Measurements from ENCODE around the gene IL1R2. TPM values are rescaled to one million over a fixed set of nuclear protein-coding genes. Genes with fewer than 3 reads are reported as not detected.

IL1R2 gene
- total and polyA plus RNA-seq, 9 of the 15 experiments (the other 6 are each of a cell fraction or from before 2014, with no cell fraction given): 0.13 TPM; not detected in 8

- H2AFZ ChIP-seq (ENCODE audit: low read depth, low read length): no peak overlapping the region
- BruUV-seq (replicated peaks): no TSS peak
- H3K4me1 ChIP-seq (replicated peaks in 1 of 2; ENCODE audit: control insufficient read depth in 2 of 2, insufficient read depth in 2 of 2, low read length in 2 of 2): no peaks in the 10 kb centered on the region
- intact Hi-C loops (cut with micrococcal nuclease) (no loop called here), in situ Hi-C loops (cut with MboI) (no loop called here)
- DNase-seq (ENCODE audit: extremely low read depth in 1 of 4, low spot score in 3 of 4) (no peak), FAIRE-seq (no peak), ATAC-seq (no peak)
- TF ChIP-seq, protein P1, sequence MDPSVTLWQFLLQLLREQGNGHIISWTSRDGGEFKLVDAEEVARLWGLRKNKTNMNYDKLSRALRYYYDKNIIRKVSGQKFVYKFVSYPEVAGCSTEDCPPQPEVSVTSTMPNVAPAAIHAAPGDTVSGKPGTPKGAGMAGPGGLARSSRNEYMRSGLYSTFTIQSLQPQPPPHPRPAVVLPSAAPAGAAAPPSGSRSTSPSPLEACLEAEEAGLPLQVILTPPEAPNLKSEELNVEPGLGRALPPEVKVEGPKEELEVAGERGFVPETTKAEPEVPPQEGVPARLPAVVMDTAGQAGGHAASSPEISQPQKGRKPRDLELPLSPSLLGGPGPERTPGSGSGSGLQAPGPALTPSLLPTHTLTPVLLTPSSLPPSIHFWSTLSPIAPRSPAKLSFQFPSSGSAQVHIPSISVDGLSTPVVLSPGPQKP (CRISPR knock-in tag; IDR thresholded peaks at IDR 0.05): no peak
- no peak for TF ChIP-seq ZNF263 (CRISPR knock-in tag; IDR thresholded peaks at IDR 0.05; ENCODE audit: borderline replicate concordance)
- no peak for TF ChIP-seq PHB2 (IDR thresholded peaks at IDR 0.05; ENCODE audit: low read depth)
- TF ChIP-seq, protein P2, sequence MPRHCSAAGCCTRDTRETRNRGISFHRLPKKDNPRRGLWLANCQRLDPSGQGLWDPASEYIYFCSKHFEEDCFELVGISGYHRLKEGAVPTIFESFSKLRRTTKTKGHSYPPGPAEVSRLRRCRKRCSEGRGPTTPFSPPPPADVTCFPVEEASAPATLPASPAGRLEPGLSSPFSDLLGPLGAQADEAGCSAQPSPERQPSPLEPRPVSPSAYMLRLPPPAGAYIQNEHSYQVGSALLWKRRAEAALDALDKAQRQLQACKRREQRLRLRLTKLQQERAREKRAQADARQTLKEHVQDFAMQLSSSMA (CRISPR knock-in tag; IDR thresholded peaks at IDR 0.05): no peak
- TF ChIP-seq SRSF1 (IDR thresholded peaks at IDR 0.05; ENCODE audit: low read depth, low read length): no peak
- peak; percentile 40 for TF ChIP-seq SETDB1 (IDR thresholded peaks at IDR 0.05; ENCODE audit: low read length)
- TF ChIP-seq BHLHE40 (IDR thresholded peaks at IDR 0.05; ENCODE audit: low read length): no peak
- no peak for TF ChIP-seq CXXC5 (CRISPR knock-in tag; IDR thresholded peaks at IDR 0.05)
- TF ChIP-seq ZNF318 (IDR thresholded peaks at IDR 0.05; ENCODE audit: borderline replicate concordance in 1 of 2, low read depth in 1 of 2): no peak
- no peak overlapping the region for H3K4me3 ChIP-seq
- ChIA-PET POLR2A (no interaction called here), CTCF (ENCODE audit: low intra/inter-chr PET ratio) (no interaction called here)
- no peaks in the 10 kb centered on the region for H3K79me2 ChIP-seq (ENCODE audit: control insufficient read depth, insufficient read depth, low read length)
- H3K27ac ChIP-seq (ENCODE audit: extremely low read depth, low read depth, low read length): no peak overlapping the region
- 0% methylated on average over 2 of the region's 2 CpGs for whole genome bisulfite sequencing (ENCODE audit: insufficient coverage, low coverage, missing lambda C conversion rate)
- no peaks in the 10 kb centered on the region for H3K9me3 ChIP-seq (replicated peaks; ENCODE audit: control insufficient read depth, insufficient read depth, low read depth, low read length)
- no peaks in the 10 kb centered on the region for H3K36me3 ChIP-seq (ENCODE audit: control insufficient read depth, insufficient read depth, low read length)
- peaks cover 44 to 59% of the 10 kb centered on the region in 2 experiments for H3K27me3 ChIP-seq (ENCODE audit: control insufficient read depth in 2 of 2, insufficient read depth in 2 of 2, low read length in 2 of 2)
- no peak overlapping the region for H3K9ac ChIP-seq (ENCODE audit: insufficient read depth in 1 of 2, low read depth in 2 of 2, low read length in 2 of 2)
- no peaks in the 10 kb centered on the region for H4K20me1 ChIP-seq (replicated peaks; ENCODE audit: control insufficient read depth, insufficient read depth, low read length)
- no peak overlapping the region for H3K4me2 ChIP-seq (ENCODE audit: insufficient read depth, low read length)
- H3K9me1 ChIP-seq (ENCODE audit: control insufficient read depth, insufficient read depth, low read length): no peaks in the 10 kb centered on the region
Measured at GRCh38 chr2:101998556-101998895, 6.8 kb downstream of the IL1R2 start.

Measured in K562 (cell line).